Sigmoid colon (tissue), 4 donors: Measurements from ENCODE around the gene KCNK15.

Source experiments
- CTCF ChIP-seq, 4 experiments: fragments of 450-650 bp in 3 of 4; fragments of 200-600 bp in 1 of 4; IDR thresholded peaks; one replicate each; pipeline ENCODE4 v1.5.1; 2016 to 2019; ENCODE audit warnings: antibody characterized with exemption in 4 of 4, mild to moderate bottlenecking in 3 of 4, moderate library complexity in 2 of 4
- EP300 ChIP-seq, 4 donors: sonication (generic); formaldehyde crosslinking; IDR thresholded peaks; one replicate each; pipeline ENCODE4 v1.6.1; 2017; ENCODE audit warnings: antibody characterized with exemption in 4 of 4
- POLR2A ChIP-seq, 2 donors: fragments of 450-650 bp; IDR thresholded peaks; one replicate each; pipeline ENCODE4 v1.6.1; 2016; ENCODE audit warnings: antibody characterized with exemption in 2 of 2, mild to moderate bottlenecking in 2 of 2, moderate library complexity in 2 of 2
- POLR2AphosphoS5 ChIP-seq, 4 donors: sonication (generic); formaldehyde crosslinking; IDR thresholded peaks; one replicate each; pipeline ENCODE4 v1.6.1; 2017; ENCODE audit warnings: antibody characterized with exemption in 4 of 4

GRCh38 chr20:44727039-44727438 lies 18.6 kb upstream of the KCNK15 start:
- TF ChIP-seq EP300 (IDR thresholded peaks at IDR 0.05) (no peak), CTCF (IDR thresholded peaks at IDR 0.05) (no peak), POLR2A (IDR thresholded peaks at IDR 0.05) (no peak), POLR2AphosphoS5 (IDR thresholded peaks at IDR 0.05) (no peak)
